Measurements from ENCODE around the gene CKAP5.

The CKAP5 gene

GRCh38 chr11:46778416-46778815 lies 67.7 kb downstream of the CKAP5 start:
- in situ Hi-C loops (cut with MboI; ENCODE audit: low sequenced_read_pairs), result no loop called here

GRCh38 chr11:46776878-46777277 lies 69.2 kb downstream of the CKAP5 start:
- in situ Hi-C loops (cut with MboI; ENCODE audit: low sequenced_read_pairs), result no loop called here

- in situ Hi-C loops (cut with MboI; ENCODE audit: low sequenced_read_pairs), result no loop called here
These were observed 76.4 kb downstream of the CKAP5 start for GRCh38 chr11:46769636-46770221.

GRCh38 chr11:46766656-46767055 lies 79.4 kb downstream of the CKAP5 start:
- in situ Hi-C loops (cut with MboI; ENCODE audit: low sequenced_read_pairs), result no loop called here

- in situ Hi-C loops (cut with MboI; ENCODE audit: low sequenced_read_pairs), result no loop called here
These were observed 83.8 kb downstream of the CKAP5 start for GRCh38 chr11:46762248-46762647.

GRCh38 chr11:46761807-46762206 lies 84.3 kb downstream of the CKAP5 start:
- in situ Hi-C loops (cut with MboI; ENCODE audit: low sequenced_read_pairs), result no loop called here

- in situ Hi-C loops (cut with MboI; ENCODE audit: low sequenced_read_pairs), result no loop called here
These were observed 85.5 kb downstream of the CKAP5 start for GRCh38 chr11:46760429-46761128.

GRCh38 chr11:46759196-46759595 lies 86.9 kb downstream of the CKAP5 start:
- in situ Hi-C loops (cut with MboI; ENCODE audit: low sequenced_read_pairs), result no loop called here

- in situ Hi-C loops (cut with MboI; ENCODE audit: low sequenced_read_pairs), result no loop called here
These were observed 90.1 kb downstream of the CKAP5 start for GRCh38 chr11:46755962-46756361.

GRCh38 chr11:46747150-46747549 lies 98.9 kb downstream of the CKAP5 start:
- in situ Hi-C loops (cut with MboI; ENCODE audit: low sequenced_read_pairs), result no loop called here

GRCh38 chr11:46745995-46746394 lies 100.1 kb downstream of the CKAP5 start:
- in situ Hi-C loops (cut with MboI; ENCODE audit: low sequenced_read_pairs), result no loop called here

- in situ Hi-C loops (cut with MboI; ENCODE audit: low sequenced_read_pairs), result no loop called here
These were observed 100.8 kb downstream of the CKAP5 start for GRCh38 chr11:46745328-46745727.

- in situ Hi-C loops (cut with MboI; ENCODE audit: low sequenced_read_pairs), result no loop called here
These were observed 102.3 kb downstream of the CKAP5 start for GRCh38 chr11:46743693-46744339.

GRCh38 chr11:46743043-46743442 lies 103.0 kb downstream of the CKAP5 start:
- in situ Hi-C loops (cut with MboI; ENCODE audit: low sequenced_read_pairs), result no loop called here

- in situ Hi-C loops (cut with MboI; ENCODE audit: low sequenced_read_pairs), result no loop called here
These were observed 104.2 kb downstream of the CKAP5 start for GRCh38 chr11:46741600-46742484.

- in situ Hi-C loops (cut with MboI; ENCODE audit: low sequenced_read_pairs), result no loop called here
These were observed 107.2 kb downstream of the CKAP5 start for GRCh38 chr11:46738887-46739286.

GRCh38 chr11:46737699-46738098 lies 108.4 kb downstream of the CKAP5 start:
- in situ Hi-C loops (cut with MboI; ENCODE audit: low sequenced_read_pairs), result no loop called here

GRCh38 chr11:46736615-46737014 lies 109.5 kb downstream of the CKAP5 start:
- in situ Hi-C loops (cut with MboI; ENCODE audit: low sequenced_read_pairs), result no loop called here

GRCh38 chr11:46736146-46736545 lies 109.9 kb downstream of the CKAP5 start:
- in situ Hi-C loops (cut with MboI; ENCODE audit: low sequenced_read_pairs), result no loop called here

GRCh38 chr11:46733234-46733633 lies 112.8 kb downstream of the CKAP5 start:
- in situ Hi-C loops (cut with MboI; ENCODE audit: low sequenced_read_pairs), result no loop called here

- in situ Hi-C loops (cut with MboI; ENCODE audit: low sequenced_read_pairs), result no loop called here
These were observed 114.5 kb downstream of the CKAP5 start for GRCh38 chr11:46731545-46731944.
